SU-DHL-6 (cell line): ENCODE measurements around the gene CRADD.
"Not testable (repeated sequence)": the region's sequence is repeated elsewhere in the genome, so short reads cannot be mapped to it uniquely, and the experiment has no call there.

Source experiments
- H2AFZ ChIP-seq: fragments of 200-600 bp; sonication (generic); 2 replicates; pipeline ENCODE4 v1.6.1; 2014; ENCODE audit warnings: low read depth, mild to moderate bottlenecking, moderate library complexity, mixed read lengths, antibody characterized with exemption, low read length; ENCODE audit not compliant: severe bottlenecking
- H3F3A ChIP-seq: fragments of 200-600 bp; shearing (Covaris generic); 2 replicates; pipeline ENCODE4 v1.6.0; 2016; ENCODE audit warnings: antibody characterized with exemption, mild to moderate bottlenecking; ENCODE audit not compliant: insufficient read depth
- H3K27ac ChIP-seq: fragments of 200-600 bp; sonication (generic); 2 replicates; pipeline ENCODE4 v1.5.1; 2016; ENCODE audit warnings: low read depth, mild to moderate bottlenecking, low read length, moderate library complexity, mixed read lengths
- H3K27me3 ChIP-seq: fragments of 200-600 bp; sonication (generic), shearing (Covaris generic); 2 replicates; pipeline ENCODE4 v1.6.0; 2014; ENCODE audit warnings: mild to moderate bottlenecking, low read length
- H3K36me3 ChIP-seq: fragments of 200-600 bp; sonication (generic); 2 replicates; pipeline ENCODE4 v1.6.1; 2014; ENCODE audit warnings: mild to moderate bottlenecking, low read length, mixed read lengths
- H3K4me2 ChIP-seq: fragments of 300-600, 200-600 bp; shearing (Covaris generic), sonication (generic); 2 replicates; pipeline ENCODE4 v1.6.0; 2014; ENCODE audit warnings: low read length, low read depth, mild to moderate bottlenecking; ENCODE audit not compliant: poor library complexity, severe bottlenecking
- H3K4me3 ChIP-seq: fragments of 200-600 bp; sonication (generic); 2 replicates; pipeline ENCODE4 v1.5.1; 2014; ENCODE audit warnings: antibody characterized with exemption, low read length, mild to moderate bottlenecking, mixed read lengths; ENCODE audit not compliant: insufficient read depth, poor library complexity, severe bottlenecking
- H3K79me2 ChIP-seq: fragments of 200-600 bp; sonication (generic); 2 replicates; pipeline ENCODE4 v1.6.1; 2014; ENCODE audit warnings: mild to moderate bottlenecking, low read length, moderate library complexity; ENCODE audit not compliant: insufficient read depth
- H3K9ac ChIP-seq: fragments of 200-600 bp; sonication (generic); 2 replicates; pipeline ENCODE4 v1.7.0; 2014; ENCODE audit warnings: mild to moderate bottlenecking, low read length
- H3K9me2 ChIP-seq: fragments of 200-600 bp; sonication (generic); replicated peaks from 2 replicates; pipeline ENCODE4 v1.6.1; 2014; ENCODE audit warnings: low read length; ENCODE audit not compliant: insufficient read depth
- H3K9me3 ChIP-seq: fragments of 200-600 bp; sonication (generic); 2 replicates; pipeline ENCODE4 v1.6.1; 2014; ENCODE audit warnings: low read length, mixed read lengths; ENCODE audit not compliant: insufficient read depth
- H4K20me1 ChIP-seq: fragments of 200-600 bp; sonication (generic); 2 replicates; pipeline ENCODE4 v1.6.1; 2014; ENCODE audit warnings: low read depth, mild to moderate bottlenecking, antibody characterized with exemption, low read length, moderate library complexity, mixed read lengths
- CTCF ChIP-seq: fragments of 200-600 bp; sonication (generic); IDR thresholded peaks from one replicate; pipeline ENCODE4 v1.5.1; 2017; ENCODE audit warnings: antibody characterized with exemption, mild to moderate bottlenecking, low read length, moderate library complexity; ENCODE audit not compliant: insufficient read depth, poor library complexity, severe bottlenecking
- EZH2phosphoT487 ChIP-seq: fragments of 200-600 bp; sonication (generic), shearing (Covaris generic); conservative IDR thresholded peaks from 2 replicates; pipeline ENCODE4 v1.6.1; 2018; ENCODE audit warnings: mild to moderate bottlenecking, antibody characterized with exemption, low read length, moderate library complexity, mixed read lengths

Gene CRADD

GRCh38 chr12:93870020-93870795 is 193.0 kb downstream of the CRADD start:
- no peak overlapping the region for H3K9ac ChIP-seq
- no peak overlapping the region for H3K4me3 ChIP-seq
- no peaks in the 10 kb centered on the region for H4K20me1 ChIP-seq
- H3K27me3 ChIP-seq, result no peaks in the 10 kb centered on the region
- no peaks in the 10 kb centered on the region for H3K36me3 ChIP-seq
- no peak overlapping the region for H3K27ac ChIP-seq
- no peak overlapping the region for H2AFZ ChIP-seq
- TF ChIP-seq CTCF (no peak), EZH2phosphoT487 (no peak)
- no peak overlapping the region for H3K4me2 ChIP-seq
- H3K9me3 ChIP-seq, result peaks cover 16% of the 10 kb centered on the region; the same call in 1 of the 2 replicates
- H3K9me2 ChIP-seq, result no peaks in the 10 kb centered on the region
- H3K79me2 ChIP-seq, result no peaks in the 10 kb centered on the region
- H3F3A ChIP-seq, result no peaks in the 10 kb centered on the region

GRCh38 chr12:93871566-93871965 is 194.4 kb downstream of the CRADD start:
- not testable (repeated sequence) for H3K27me3 ChIP-seq, H3K9me2 ChIP-seq, H3K4me2 ChIP-seq, H3F3A ChIP-seq, H4K20me1 ChIP-seq, H3K36me3 ChIP-seq, H3K27ac ChIP-seq, H2AFZ ChIP-seq, H3K79me2 ChIP-seq, H3K4me3 ChIP-seq, H3K9me3 ChIP-seq, H3K9ac ChIP-seq

GRCh38 chr12:93873561-93873960 is 196.4 kb downstream of the CRADD start:
- Histone ChIP-seq H3K27ac (no peak overlapping the region), H3K9me2 (no peaks in the 10 kb centered on the region), H2AFZ (no peak overlapping the region), H3K79me2 (no peaks in the 10 kb centered on the region), H3K4me3 (no peak overlapping the region), H3K9me3 (no peaks in the 10 kb centered on the region), H4K20me1 (no peaks in the 10 kb centered on the region), H3K9ac (no peak overlapping the region), H3K27me3 (no peaks in the 10 kb centered on the region), H3K4me2 (no peak overlapping the region), H3F3A (no peaks in the 10 kb centered on the region), H3K36me3 (no peaks in the 10 kb centered on the region)
- TF ChIP-seq CTCF (no peak), EZH2phosphoT487 (no peak)

GRCh38 chr12:93875157-93875556 is 198.0 kb downstream of the CRADD start:
- Histone ChIP-seq H3K4me2 (no peak overlapping the region), H3F3A (no peaks in the 10 kb centered on the region), H4K20me1 (no peaks in the 10 kb centered on the region), H2AFZ (no peak overlapping the region), H3K27me3 (no peaks in the 10 kb centered on the region), H3K79me2 (no peaks in the 10 kb centered on the region), H3K4me3 (no peak overlapping the region), H3K27ac (no peak overlapping the region), H3K9me2 (no peaks in the 10 kb centered on the region), H3K9me3 (no peaks in the 10 kb centered on the region), H3K36me3 (no peaks in the 10 kb centered on the region), H3K9ac (no peak overlapping the region)
- no peak for TF ChIP-seq EZH2phosphoT487
- no peak for TF ChIP-seq CTCF
